Measurements from ENCODE around the gene LRCH1.

GRCh38 chr13:46636451-46636850 lies 83.5 kb downstream of the LRCH1 start:
- TF ChIP-seq CTCF (IDR thresholded peaks at IDR 0.05) (no peak), POLR2A (IDR thresholded peaks at IDR 0.05) (no peak)

All from lower leg skin (tissue), 3 donors.